SK-N-SH treated with all-trans-retinoic acid at 6 μM for 48 hours (cell line): ENCODE data around the gene AKAP8L.

ENCODE experiments used
- ATAC-seq: fragments of 200-7000 bp; cut with Tn5 transposase; 3 replicates; pipeline ENCODE4 v1.9.1; 2020; ENCODE audit warnings: mild to moderate bottlenecking, moderate library complexity
- ARNTL ChIP-seq: fragments of 450-650 bp; formaldehyde crosslinking; IDR thresholded peaks from 2 replicates; pipeline ENCODE4 v1.5.0; 2020; ENCODE audit warnings: low read depth, mild to moderate bottlenecking, moderate library complexity, borderline replicate concordance
- BACH2 ChIP-seq: fragments of 250-450 bp; sonication (Bioruptor Pico); IDR thresholded peaks from 2 replicates; pipeline ENCODE4 v1.9.0; 2021; ENCODE audit warnings: mild to moderate bottlenecking, borderline replicate concordance
- CREB5 ChIP-seq: fragments of 250-450 bp; sonication (Bioruptor Pico); IDR thresholded peaks from 2 replicates; pipeline ENCODE4 v1.5.1; 2020; ENCODE audit warnings: low read depth, mild to moderate bottlenecking, moderate library complexity
- CSDC2 ChIP-seq: fragments of 250-450 bp; sonication (Bioruptor Pico); IDR thresholded peaks from 2 replicates; pipeline ENCODE4 v1.5.0; 2020; ENCODE audit warnings: mild to moderate bottlenecking, moderate library complexity
- CSRNP3 ChIP-seq: fragments of 250-450 bp; sonication (Bioruptor Pico); IDR thresholded peaks from 2 replicates; pipeline ENCODE4 v1.5.1; 2021; ENCODE audit warnings: mild to moderate bottlenecking, moderate library complexity
- ESRRG ChIP-seq: fragments of 250-450 bp; sonication (Bioruptor Pico); IDR thresholded peaks from 2 replicates; pipeline ENCODE4 v1.6.1; 2021; ENCODE audit warnings: mild to moderate bottlenecking
- GLIS3 ChIP-seq: fragments of 250-450 bp; sonication (Bioruptor Pico); IDR thresholded peaks from 2 replicates; pipeline ENCODE4 v1.5.0; 2020; ENCODE audit warnings: mild to moderate bottlenecking, moderate library complexity
- ISL1 ChIP-seq: fragments of 250-450 bp; sonication (Bioruptor Pico); IDR thresholded peaks from 2 replicates; pipeline ENCODE4 v2.1.2; 2022; ENCODE audit warnings: mild to moderate bottlenecking, moderate library complexity
- OSR1 ChIP-seq: fragments of 250-450 bp; sonication (Bioruptor Pico); IDR thresholded peaks from 2 replicates; pipeline ENCODE4 v1.8.0; 2022; ENCODE audit warnings: moderate library complexity, mild to moderate bottlenecking, inconsistent platforms
- PATZ1 ChIP-seq: fragments of 250-450 bp; sonication (Bioruptor Pico); IDR thresholded peaks from 2 replicates; pipeline ENCODE4 v1.8.0; 2020; ENCODE audit warnings: mild to moderate bottlenecking, moderate library complexity, borderline replicate concordance
- POU6F1 ChIP-seq: fragments of 250-450 bp; sonication (Bioruptor Pico); IDR thresholded peaks from 2 replicates; pipeline ENCODE4 v1.8.0; 2021; ENCODE audit warnings: low read depth, mild to moderate bottlenecking, moderate library complexity, borderline replicate concordance
- PPARA ChIP-seq: fragments of 250-450 bp; sonication (Bioruptor Pico); IDR thresholded peaks from 2 replicates; pipeline ENCODE4 v1.5.0; 2020; ENCODE audit warnings: mild to moderate bottlenecking, borderline replicate concordance
- RARB ChIP-seq: fragments of 250-450 bp; sonication (Bioruptor Pico); IDR thresholded peaks from 2 replicates; pipeline ENCODE4 v1.8.0; 2021; ENCODE audit warnings: mild to moderate bottlenecking, moderate library complexity
- SNAI2 ChIP-seq: fragments of 250-450 bp; sonication (Bioruptor Pico); IDR thresholded peaks from 2 replicates; pipeline ENCODE4 v1.5.0; 2020; ENCODE audit warnings: mild to moderate bottlenecking, moderate library complexity
- TCF4 ChIP-seq: fragments of 250-450 bp; sonication (Bioruptor Pico); IDR thresholded peaks from 2 replicates; pipeline ENCODE4 v1.8.0; 2021; ENCODE audit warnings: mild to moderate bottlenecking, moderate library complexity, borderline replicate concordance
- TOX ChIP-seq: fragments of 250-450 bp; sonication (Bioruptor Pico); IDR thresholded peaks from 2 replicates; pipeline ENCODE4 v1.8.0; 2021; ENCODE audit warnings: mild to moderate bottlenecking, moderate library complexity, borderline replicate concordance
- TSHZ2 ChIP-seq: fragments of 250-450 bp; sonication (Bioruptor Pico); IDR thresholded peaks from 2 replicates; pipeline ENCODE4 v1.5.0; 2020; ENCODE audit warnings: mild to moderate bottlenecking, moderate library complexity
- ZC3H10 ChIP-seq: fragments of 250-450 bp; sonication (Bioruptor Pico); IDR thresholded peaks from 2 replicates; pipeline ENCODE4 v1.5.1; 2021; ENCODE audit warnings: mild to moderate bottlenecking, moderate library complexity
- ZFP3 ChIP-seq: fragments of 250-450 bp; sonication (Bioruptor Pico); IDR thresholded peaks from 2 replicates; pipeline ENCODE4 v1.5.0; 2020; ENCODE audit warnings: mild to moderate bottlenecking, moderate library complexity
- ZFP30 ChIP-seq: fragments of 450-650 bp; formaldehyde crosslinking; IDR thresholded peaks from 2 replicates; pipeline ENCODE4 v1.5.0; 2022; ENCODE audit warnings: mild to moderate bottlenecking, moderate library complexity
- ZNF565 ChIP-seq: fragments of 450-650 bp; formaldehyde crosslinking; conservative IDR thresholded peaks from 2 replicates; pipeline ENCODE4 v1.5.0; 2020; ENCODE audit warnings: low read depth, mild to moderate bottlenecking, moderate library complexity
- ZNF70 ChIP-seq: fragments of 450-650 bp; formaldehyde crosslinking; IDR thresholded peaks from 2 replicates; pipeline ENCODE4 v1.5.0; 2020; ENCODE audit warnings: mild to moderate bottlenecking, moderate library complexity
- ZNF8 ChIP-seq: fragments of 450-650 bp; formaldehyde crosslinking; IDR thresholded peaks from 2 replicates; pipeline ENCODE4 v1.5.0; 2020; ENCODE audit warnings: mild to moderate bottlenecking, moderate library complexity

AKAP8L gene

GRCh38 chr19:15373644-15374043 is 45.1 kb downstream of the AKAP8L start:
- no peak for ATAC-seq
- TF ChIP-seq CSRNP3 (CRISPR knock-in tag) (no peak), ESRRG (CRISPR knock-in tag) (no peak), ISL1 (no peak), ZFP30 (no peak), ZNF70 (CRISPR knock-in tag) (no peak), PATZ1 (CRISPR knock-in tag) (no peak), ZC3H10 (CRISPR knock-in tag) (no peak), TOX (CRISPR knock-in tag) (no peak), POU6F1 (CRISPR knock-in tag) (no peak), CSDC2 (CRISPR knock-in tag) (no peak), BACH2 (CRISPR knock-in tag) (no peak), ZNF565 (CRISPR knock-in tag) (no peak), ZNF8 (CRISPR knock-in tag) (no peak), SNAI2 (CRISPR knock-in tag) (no peak), OSR1 (CRISPR knock-in tag) (no peak), GLIS3 (CRISPR knock-in tag) (no peak), ARNTL (CRISPR knock-in tag) (no peak), RARB (CRISPR knock-in tag) (no peak)

GRCh38 chr19:15372891-15373301 is 45.9 kb downstream of the AKAP8L start:
- TF ChIP-seq RARB (CRISPR knock-in tag) = no peak
- TF ChIP-seq TCF4 (CRISPR knock-in tag) = no peak
- TF ChIP-seq SNAI2 (CRISPR knock-in tag) = no peak
- TF ChIP-seq TSHZ2 (CRISPR knock-in tag) = no peak
- no peak for TF ChIP-seq ESRRG (CRISPR knock-in tag)
- TF ChIP-seq CREB5 (CRISPR knock-in tag) = no peak
- TF ChIP-seq PPARA (CRISPR knock-in tag) = no peak
- no peak for TF ChIP-seq OSR1 (CRISPR knock-in tag)
- no peak for TF ChIP-seq ZNF565 (CRISPR knock-in tag)
- TF ChIP-seq BACH2 (CRISPR knock-in tag) = no peak
- TF ChIP-seq ZFP30 = no peak
- no peak for TF ChIP-seq ARNTL (CRISPR knock-in tag)
- no peak for TF ChIP-seq ZNF8 (CRISPR knock-in tag)
- TF ChIP-seq TOX (CRISPR knock-in tag) = no peak
- no peak for TF ChIP-seq CSDC2 (CRISPR knock-in tag)
- no peak for TF ChIP-seq ZFP3 (CRISPR knock-in tag)
- TF ChIP-seq ISL1 = no peak
- no peak for TF ChIP-seq ZC3H10 (CRISPR knock-in tag)
- no peak for ATAC-seq
